Prostate gland (tissue), 2 donors: ENCODE measurements around the gene ZNF516.

ENCODE experiments used
- POLR2AphosphoS5 ChIP-seq: sonication (generic); formaldehyde crosslinking; IDR thresholded peaks from one replicate; pipeline ENCODE4 v1.6.1; 2017; ENCODE audit warnings: antibody characterized with exemption
- TF ChIP-seq, protein P1 (sequence below), 4 experiments: fragments of 200-600 bp in 2 of 4; fragments of 450-650 bp in 2 of 4; sonication (generic) in 2 of 4; IDR thresholded peaks; 1 replicate in 3 of 4; 2 replicates in 1 of 4; pipeline ENCODE4 v1.5.1; 2016 to 2019; ENCODE audit warnings: antibody characterized with exemption in 4 of 4, mild to moderate bottlenecking in 2 of 4, moderate library complexity in 2 of 4

DNA sequence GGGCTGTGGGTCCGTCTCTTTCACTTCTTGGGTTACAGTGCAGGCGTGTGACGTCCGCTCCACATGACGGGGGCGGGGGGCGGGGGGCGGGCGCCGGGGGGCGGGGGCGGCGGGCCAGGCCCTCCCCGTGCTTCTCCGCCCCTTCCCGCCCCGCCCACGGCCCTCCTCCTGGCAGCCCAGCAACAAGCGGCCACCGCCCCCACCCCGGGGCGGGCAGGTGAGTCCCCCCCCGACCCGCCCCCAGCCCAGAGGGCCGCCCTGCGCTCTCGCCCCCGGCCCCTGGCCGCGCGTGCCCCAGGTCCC, 3.6 kb downstream of the ZNF516 start:
- TF ChIP-seq, protein P1, sequence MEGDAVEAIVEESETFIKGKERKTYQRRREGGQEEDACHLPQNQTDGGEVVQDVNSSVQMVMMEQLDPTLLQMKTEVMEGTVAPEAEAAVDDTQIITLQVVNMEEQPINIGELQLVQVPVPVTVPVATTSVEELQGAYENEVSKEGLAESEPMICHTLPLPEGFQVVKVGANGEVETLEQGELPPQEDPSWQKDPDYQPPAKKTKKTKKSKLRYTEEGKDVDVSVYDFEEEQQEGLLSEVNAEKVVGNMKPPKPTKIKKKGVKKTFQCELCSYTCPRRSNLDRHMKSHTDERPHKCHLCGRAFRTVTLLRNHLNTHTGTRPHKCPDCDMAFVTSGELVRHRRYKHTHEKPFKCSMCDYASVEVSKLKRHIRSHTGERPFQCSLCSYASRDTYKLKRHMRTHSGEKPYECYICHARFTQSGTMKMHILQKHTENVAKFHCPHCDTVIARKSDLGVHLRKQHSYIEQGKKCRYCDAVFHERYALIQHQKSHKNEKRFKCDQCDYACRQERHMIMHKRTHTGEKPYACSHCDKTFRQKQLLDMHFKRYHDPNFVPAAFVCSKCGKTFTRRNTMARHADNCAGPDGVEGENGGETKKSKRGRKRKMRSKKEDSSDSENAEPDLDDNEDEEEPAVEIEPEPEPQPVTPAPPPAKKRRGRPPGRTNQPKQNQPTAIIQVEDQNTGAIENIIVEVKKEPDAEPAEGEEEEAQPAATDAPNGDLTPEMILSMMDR (IDR thresholded peaks at IDR 0.05) = no peak
- TF ChIP-seq POLR2AphosphoS5 = no peak
